AG09309 (cell line): ENCODE results near the gene SVBP.

ENCODE experiments used
- DNase-seq: peaks from one replicate; pipeline ENCODE4 v3.0.0-alpha.2; 2010; ENCODE audit warnings: low read depth
- H3K4me3 ChIP-seq: 2 replicates; pipeline ENCODE4 v1.5.1; 2011; ENCODE audit warnings: mild to moderate bottlenecking, low read depth, low read length, moderate library complexity; ENCODE audit not compliant: control insufficient read depth
- TF ChIP-seq, protein P1 (sequence below): IDR thresholded peaks from 2 replicates; pipeline ENCODE4 v1.5.1; 2011; ENCODE audit warnings: mild to moderate bottlenecking, low read depth, low read length, inconsistent platforms; ENCODE audit not compliant: insufficient read depth, control insufficient read depth; ENCODE audit errors: missing control alignments

Gene SVBP

DNA sequence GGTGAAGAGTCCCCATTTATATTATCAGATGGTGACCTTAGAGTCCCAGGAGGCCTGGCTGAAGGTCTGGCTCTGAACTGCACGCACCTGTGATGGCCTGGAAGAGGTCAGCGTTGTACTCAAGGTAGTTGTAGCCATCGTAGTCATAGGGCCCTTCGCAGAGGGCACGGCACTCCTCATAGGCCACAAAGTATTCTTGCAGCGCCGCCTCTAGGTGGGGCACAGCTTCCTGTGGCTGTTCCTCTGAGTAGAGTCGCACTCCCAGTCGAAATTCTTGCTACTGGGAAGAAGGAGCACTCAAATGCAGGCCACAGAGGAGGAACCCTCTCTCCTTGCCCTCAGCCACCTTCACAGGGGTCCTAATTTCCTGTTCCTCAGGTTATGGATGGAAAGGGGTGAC, 58.1 kb downstream of the SVBP start:
- TF ChIP-seq, protein P1, sequence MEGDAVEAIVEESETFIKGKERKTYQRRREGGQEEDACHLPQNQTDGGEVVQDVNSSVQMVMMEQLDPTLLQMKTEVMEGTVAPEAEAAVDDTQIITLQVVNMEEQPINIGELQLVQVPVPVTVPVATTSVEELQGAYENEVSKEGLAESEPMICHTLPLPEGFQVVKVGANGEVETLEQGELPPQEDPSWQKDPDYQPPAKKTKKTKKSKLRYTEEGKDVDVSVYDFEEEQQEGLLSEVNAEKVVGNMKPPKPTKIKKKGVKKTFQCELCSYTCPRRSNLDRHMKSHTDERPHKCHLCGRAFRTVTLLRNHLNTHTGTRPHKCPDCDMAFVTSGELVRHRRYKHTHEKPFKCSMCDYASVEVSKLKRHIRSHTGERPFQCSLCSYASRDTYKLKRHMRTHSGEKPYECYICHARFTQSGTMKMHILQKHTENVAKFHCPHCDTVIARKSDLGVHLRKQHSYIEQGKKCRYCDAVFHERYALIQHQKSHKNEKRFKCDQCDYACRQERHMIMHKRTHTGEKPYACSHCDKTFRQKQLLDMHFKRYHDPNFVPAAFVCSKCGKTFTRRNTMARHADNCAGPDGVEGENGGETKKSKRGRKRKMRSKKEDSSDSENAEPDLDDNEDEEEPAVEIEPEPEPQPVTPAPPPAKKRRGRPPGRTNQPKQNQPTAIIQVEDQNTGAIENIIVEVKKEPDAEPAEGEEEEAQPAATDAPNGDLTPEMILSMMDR, result no peak
- no peak overlapping the region for H3K4me3 ChIP-seq
- no peak for DNase-seq

- H3K4me3 ChIP-seq, result no peak overlapping the region
- TF ChIP-seq, protein P1, result no peak
- no peak for DNase-seq
Measured at GRCh38 chr1:42758641-42759040, 58.6 kb downstream of the SVBP start.

- TF ChIP-seq, protein P1, result no peak
- no peak overlapping the region for H3K4me3 ChIP-seq
- DNase-seq, result no peak
Measured at GRCh38 chr1:42757892-42758275, 59.3 kb downstream of the SVBP start.
